Trophoblast cell (in vitro differentiated cells and primary cell): ENCODE data around the gene SLIT1.

Experiments
- DNase-seq, 2 donors: peaks; one replicate each; pipeline ENCODE4 v3.0.0-alpha.2; 2016
- H2AFZ ChIP-seq: 2 replicates; pipeline ENCODE4 v1.6.1; 2013; ENCODE audit warnings: low read length, moderate library complexity, mild to moderate bottlenecking; ENCODE audit not compliant: insufficient read depth, poor library complexity
- H2AK5ac ChIP-seq: 2 replicates; pipeline ENCODE4 v1.6.1; 2013; ENCODE audit warnings: mild to moderate bottlenecking, low read length
- H2BK120ac ChIP-seq: 2 replicates; pipeline ENCODE4 v1.6.1; 2013; ENCODE audit warnings: low read length, mild to moderate bottlenecking, moderate library complexity; ENCODE audit not compliant: insufficient read depth, poor library complexity
- H2BK12ac ChIP-seq: 2 replicates; pipeline ENCODE4 v1.6.1; 2013; ENCODE audit warnings: mild to moderate bottlenecking, low read length, moderate library complexity
- H2BK5ac ChIP-seq: 2 replicates; pipeline ENCODE4 v1.6.1; 2013; ENCODE audit warnings: low read length, low read depth, moderate library complexity, mild to moderate bottlenecking; ENCODE audit not compliant: poor library complexity
- H3K14ac ChIP-seq: 2 replicates; pipeline ENCODE4 v1.6.1; 2013; ENCODE audit warnings: mild to moderate bottlenecking, low read length
- H3K18ac ChIP-seq: 2 replicates; pipeline ENCODE4 v1.6.1; 2013; ENCODE audit warnings: mild to moderate bottlenecking, low read length
- H3K23ac ChIP-seq: 2 replicates; pipeline ENCODE4 v1.6.1; 2013; ENCODE audit warnings: low read length
- H3K27ac ChIP-seq: 2 replicates; pipeline ENCODE4 v1.5.1; 2013; ENCODE audit warnings: low read depth, mild to moderate bottlenecking, inconsistent platforms, low read length, moderate library complexity
- H3K27me3 ChIP-seq: 2 replicates; pipeline ENCODE4 v1.6.1; 2013; ENCODE audit warnings: inconsistent platforms, mild to moderate bottlenecking, low read length, moderate library complexity; ENCODE audit not compliant: insufficient read depth
- H3K36me3 ChIP-seq, 2 experiments: 1 replicate in 1 of 2; 2 replicates in 1 of 2; pipeline ENCODE4 v1.6.1; 2013; ENCODE audit warnings: low read length in 2 of 2, mild to moderate bottlenecking in 2 of 2, moderate library complexity in 1 of 2; ENCODE audit not compliant: insufficient read depth in 2 of 2, control insufficient read depth in 1 of 2
- H3K4ac ChIP-seq: 2 replicates; pipeline ENCODE4 v1.6.1; 2013; ENCODE audit warnings: low read depth, mild to moderate bottlenecking, low read length, moderate library complexity
- H3K4me1 ChIP-seq, 2 experiments: 1 replicate in 1 of 2; 2 replicates in 1 of 2; pipeline ENCODE4 v1.6.1; 2013; ENCODE audit warnings: low read length in 2 of 2, mild to moderate bottlenecking in 2 of 2, moderate library complexity in 1 of 2; ENCODE audit not compliant: insufficient read depth in 2 of 2, control insufficient read depth in 1 of 2
- H3K4me2 ChIP-seq: 2 replicates; pipeline ENCODE4 v1.6.1; 2013; ENCODE audit warnings: inconsistent platforms, mild to moderate bottlenecking, low read length, moderate library complexity
- H3K4me3 ChIP-seq: 2 replicates; pipeline ENCODE4 v1.5.1; 2013; ENCODE audit warnings: mild to moderate bottlenecking, low read depth, low read length, inconsistent platforms
- H3K79me1 ChIP-seq: one replicate; pipeline ENCODE4 v1.6.1; 2013; ENCODE audit warnings: low read length
- H3K79me2 ChIP-seq: 2 replicates; pipeline ENCODE4 v1.6.1; 2013; ENCODE audit warnings: low read length, mild to moderate bottlenecking; ENCODE audit not compliant: control insufficient read depth, insufficient read depth, poor library complexity
- H3K9ac ChIP-seq: 2 replicates; pipeline ENCODE4 v1.6.1; 2013; ENCODE audit warnings: mild to moderate bottlenecking, low read length
- H3K9me3 ChIP-seq: 2 replicates; pipeline ENCODE4 v1.6.1; 2013; ENCODE audit warnings: low read depth, mild to moderate bottlenecking, control low read depth, inconsistent platforms, low read length; ENCODE audit not compliant: insufficient read depth
- H4K12ac ChIP-seq: 2 replicates; pipeline ENCODE4 v1.6.1; 2013; ENCODE audit warnings: low read depth, mild to moderate bottlenecking, low read length, moderate library complexity
- H4K8ac ChIP-seq: 2 replicates; pipeline ENCODE4 v1.6.1; 2013; ENCODE audit warnings: low read depth, mild to moderate bottlenecking, low read length, moderate library complexity
- H4K91ac ChIP-seq: one replicate; pipeline ENCODE4 v1.6.1; 2013; ENCODE audit warnings: low read depth, mild to moderate bottlenecking, low read length, moderate library complexity
- WGBS: extraction: QIAGEN DNeasy Blood & Tissue Kit; methylation state at CpG from one replicate; pipeline ENCODE4 v1.1.7; 2013; ENCODE audit warnings: missing lambda C conversion rate; ENCODE audit not compliant: insufficient read length, insufficient coverage; ENCODE audit errors: extremely low coverage; 5-methylcytosine and 5-hydroxymethylcytosine counted together

SLIT1 gene

DNA sequence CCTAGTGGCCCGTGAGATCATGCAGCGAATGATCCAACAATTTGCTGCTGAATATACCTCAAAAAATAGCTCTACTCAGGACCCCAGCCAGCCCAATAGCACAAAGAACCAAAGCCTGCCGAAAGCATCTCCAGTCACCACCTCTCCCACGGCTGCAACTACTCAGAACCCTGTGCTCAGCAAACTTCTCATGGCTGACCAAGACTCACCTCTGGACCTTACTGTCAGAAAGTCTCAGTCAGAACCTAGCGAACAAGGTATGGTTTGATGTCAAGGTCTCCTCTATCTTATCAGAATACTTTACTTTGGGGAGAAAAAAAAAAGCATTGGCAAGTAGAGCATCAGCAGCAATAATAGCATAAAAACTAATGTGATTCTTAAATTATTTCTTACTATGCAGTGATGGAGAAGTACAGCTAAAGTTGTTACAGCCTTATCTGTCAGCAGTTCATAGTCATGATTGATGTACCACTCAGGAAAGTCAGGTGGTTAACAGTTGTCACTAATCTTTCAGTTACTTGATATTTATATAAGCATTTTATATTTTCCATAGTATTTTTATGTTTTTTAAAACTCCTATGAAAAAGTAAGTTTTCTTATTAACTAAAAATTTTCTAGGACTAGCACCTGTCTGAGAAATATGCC, 236.6 kb downstream of the SLIT1 start:
- H2AK5ac ChIP-seq = no peak overlapping the region
- H3K79me1 ChIP-seq = no peaks in the 10 kb centered on the region
- no peaks in the 10 kb centered on the region for H3K27me3 ChIP-seq
- H3K4me1 ChIP-seq = no peaks in the 10 kb centered on the region
- no peak overlapping the region for H2BK120ac ChIP-seq
- no peak overlapping the region for H3K9ac ChIP-seq
- H2BK5ac ChIP-seq = no peak overlapping the region
- no peak overlapping the region for H3K23ac ChIP-seq
- H3K36me3 ChIP-seq = peaks cover 4 to 5% of the 10 kb centered on the region in 2 experiments
- no peak overlapping the region for H4K91ac ChIP-seq
- no peak overlapping the region for H3K4me2 ChIP-seq
- no peak overlapping the region for H3K18ac ChIP-seq
- H3K9me3 ChIP-seq = no peaks in the 10 kb centered on the region
- no peak overlapping the region for H3K14ac ChIP-seq
- no peak for DNase-seq
- no peak overlapping the region for H2AFZ ChIP-seq
- H3K4ac ChIP-seq = no peak overlapping the region
- H3K4me3 ChIP-seq = no peak overlapping the region
- H3K79me2 ChIP-seq = no peaks in the 10 kb centered on the region
- no CpG with 5 or more reads among the region's 5 CpGs for WGBS
- no peak overlapping the region for H2BK12ac ChIP-seq
- H4K12ac ChIP-seq = no peak overlapping the region
- H3K27ac ChIP-seq = no peak overlapping the region
- no peak overlapping the region for H4K8ac ChIP-seq
